ENCODE results near the gene RASGEF1C. TPM values are rescaled to one million over a fixed set of nuclear protein-coding genes. Genes with fewer than 3 reads are reported as not detected.

Gene RASGEF1C
- total RNA-seq, 2 donors from 2014 or later, result 0.09 to 3.1 TPM

GRCh38 chr5:180115326-180116076 lies 93.5 kb downstream of the RASGEF1C start:
- no peak for TF ChIP-seq POLR2AphosphoS5 (IDR thresholded peaks at IDR 0.05)
- TF ChIP-seq POLR2A (IDR thresholded peaks at IDR 0.05), result no peak
- no peak for TF ChIP-seq CTCF (IDR thresholded peaks at IDR 0.05)
- Histone ChIP-seq H3K27ac (no peak overlapping the region), H3K4me3 (no peak overlapping the region), H3K4me1 (replicated peaks) (no peaks in the 10 kb centered on the region), H3K9me3 (no peaks in the 10 kb centered on the region), H3K36me3 (no peaks in the 10 kb centered on the region), H3K27me3 (replicated peaks; ENCODE audit: insufficient read depth) (no peaks in the 10 kb centered on the region)
- DNase-seq (ENCODE audit: low spot score), result no peak
- intact Hi-C loops (cut with DNase I), result no loop called here
- WGBS, result 91% methylated on average over 14 of the region's 14 CpGs

GRCh38 chr5:180114304-180115003 lies 94.6 kb downstream of the RASGEF1C start:
- intact Hi-C loops (cut with DNase I), result no loop called here

GRCh38 chr5:180113660-180114303 lies 95.2 kb downstream of the RASGEF1C start:
- TF ChIP-seq POLR2AphosphoS5 (IDR thresholded peaks at IDR 0.05) (no peak), POLR2A (IDR thresholded peaks at IDR 0.05) (no peak), CTCF (IDR thresholded peaks at IDR 0.05) (no peak)
- no peaks in the 10 kb centered on the region for H3K36me3 ChIP-seq
- intact Hi-C loops (cut with DNase I), result no loop called here

More at GRCh38 chr5:180114304-180115003, 94.6 kb downstream of the RASGEF1C start:
- Histone ChIP-seq H3K36me3 (no peaks in the 10 kb centered on the region), H3K27me3 (replicated peaks; ENCODE audit: insufficient read depth) (no peaks in the 10 kb centered on the region), H3K4me3 (no peak overlapping the region), H3K9me3 (no peaks in the 10 kb centered on the region), H3K4me1 (replicated peaks) (no peaks in the 10 kb centered on the region), H3K27ac (no peak overlapping the region)
- DNase-seq (ENCODE audit: low spot score), result no peak
- TF ChIP-seq CTCF (IDR thresholded peaks at IDR 0.05) (no peak), POLR2A (IDR thresholded peaks at IDR 0.05) (no peak), POLR2AphosphoS5 (IDR thresholded peaks at IDR 0.05) (no peak)
- 92% methylated on average over 23 of the region's 23 CpGs for WGBS

GRCh38 chr5:180112181-180112861 lies 96.7 kb downstream of the RASGEF1C start:
- WGBS, result 78% methylated on average over 15 of the region's 15 CpGs
- H3K36me3 ChIP-seq, result no peaks in the 10 kb centered on the region
- no peak for DNase-seq (ENCODE audit: low spot score)
- H3K4me1 ChIP-seq (replicated peaks), result no peaks in the 10 kb centered on the region
- no peaks in the 10 kb centered on the region for H3K9me3 ChIP-seq
- no peak overlapping the region for H3K4me3 ChIP-seq
- no peaks in the 10 kb centered on the region for H3K27me3 ChIP-seq (replicated peaks; ENCODE audit: insufficient read depth)
- TF ChIP-seq POLR2AphosphoS5 (IDR thresholded peaks at IDR 0.05), result no peak
- TF ChIP-seq CTCF (IDR thresholded peaks at IDR 0.05), result no peak
- no peak for TF ChIP-seq POLR2A (IDR thresholded peaks at IDR 0.05)
- no peak overlapping the region for H3K27ac ChIP-seq
- intact Hi-C loops (cut with DNase I), result no loop called here

More at GRCh38 chr5:180113660-180114303, 95.2 kb downstream of the RASGEF1C start:
- no peak overlapping the region for H3K27ac ChIP-seq
- H3K27me3 ChIP-seq (replicated peaks; ENCODE audit: insufficient read depth), result no peaks in the 10 kb centered on the region
- H3K9me3 ChIP-seq, result no peaks in the 10 kb centered on the region
- WGBS, result 90% methylated on average over 23 of the region's 23 CpGs
- DNase-seq (ENCODE audit: low spot score), result no peak
- no peaks in the 10 kb centered on the region for H3K4me1 ChIP-seq (replicated peaks)
- H3K4me3 ChIP-seq, result no peak overlapping the region

All from prostate gland (tissue), 2 donors.